ENCODE data around the gene ZNF335. TPM values are rescaled to one million over a fixed set of nuclear protein-coding genes. Genes with fewer than 3 reads are reported as not detected.
A peak's percentile ranks its signal among the peaks of the same experiment; 100 is the strongest.

Gene ZNF335
- total and polyA plus RNA-seq, 2 of the 13 experiments (the other 11 are each of a cell fraction or from before 2014, with no cell fraction given): 9.7 to 13.7 TPM

GRCh38 chr20:45919542-45920399 lies 52.2 kb downstream of the ZNF335 start (continued):
- TF ChIP-seq HNF1B (CRISPR knock-in tag; IDR thresholded peaks at IDR 0.05): peak; percentile 36; the same call in 1 of the 2 replicates
- no peak for TF ChIP-seq ZNF691 (CRISPR knock-in tag; IDR thresholded peaks at IDR 0.05; ENCODE audit: borderline replicate concordance, low read depth)
- TF ChIP-seq KIAA2018 (CRISPR knock-in tag; IDR thresholded peaks at IDR 0.05; ENCODE audit: borderline replicate concordance): no peak
- no peak for TF ChIP-seq ZNF549 (CRISPR knock-in tag; IDR thresholded peaks at IDR 0.05)
- TF ChIP-seq ZNF710 (CRISPR knock-in tag; IDR thresholded peaks at IDR 0.05; ENCODE audit: borderline replicate concordance): no peak
- no peak for TF ChIP-seq ZMAT5 (CRISPR knock-in tag; IDR thresholded peaks at IDR 0.05; ENCODE audit: borderline replicate concordance, low read depth)
- peak; percentile 33; the same call in 1 of the 2 replicates for TF ChIP-seq ZFP91 (CRISPR knock-in tag; IDR thresholded peaks at IDR 0.05; ENCODE audit: borderline replicate concordance)
- no peak for TF ChIP-seq HOXA7 (CRISPR knock-in tag; IDR thresholded peaks at IDR 0.05)
- TF ChIP-seq ZNF33A (CRISPR knock-in tag; IDR thresholded peaks at IDR 0.05; ENCODE audit: borderline replicate concordance): no peak
- TF ChIP-seq ZNF749 (CRISPR knock-in tag; IDR thresholded peaks at IDR 0.05; ENCODE audit: borderline replicate concordance): no peak
- peak; percentile 51; the same call in 1 of the 2 replicates for TF ChIP-seq HOXA3 (CRISPR knock-in tag; IDR thresholded peaks at IDR 0.05)

Data from HepG2 (cell line).